Nephron (organoid): ENCODE measurements around the gene MBNL1.

Experiments
- H3K27ac Mint-ChIP-seq, 3 experiments: 2 replicates each; pipeline ENCODE4 v1.8.0; 2020; ENCODE audit warnings: mixed read lengths in 3 of 3, mild to moderate bottlenecking in 2 of 3, moderate library complexity in 1 of 3
- H3K27me3 Mint-ChIP-seq: 2 replicates; pipeline ENCODE4 v1.8.0; 2021; ENCODE audit warnings: low read depth, mild to moderate bottlenecking, moderate library complexity, mixed read lengths
- H3K36me3 Mint-ChIP-seq: 2 replicates; pipeline ENCODE4 v1.8.0; 2020; ENCODE audit warnings: low read depth, mixed read lengths
- H3K4me1 Mint-ChIP-seq: 2 replicates; pipeline ENCODE4 v1.8.0; 2020; ENCODE audit warnings: mixed read lengths
- H3K4me3 Mint-ChIP-seq, 3 experiments: 2 replicates each; pipeline ENCODE4 v1.8.0; 2020; ENCODE audit warnings: mild to moderate bottlenecking in 3 of 3, mixed read lengths in 3 of 3, moderate library complexity in 2 of 3
- H3K9me3 Mint-ChIP-seq: 2 replicates; pipeline ENCODE4 v1.8.0; 2020; ENCODE audit warnings: mixed read lengths
- TF ChIP-seq, protein P1 (sequence below), 3 experiments: fragments of 200-600 bp; sonication (generic); IDR thresholded peaks; one replicate each; pipeline ENCODE4 v1.5.0; 2021; ENCODE audit warnings: antibody characterized with exemption in 3 of 3; ENCODE audit not compliant: unreplicated experiment in 3 of 3

Gene MBNL1

DNA sequence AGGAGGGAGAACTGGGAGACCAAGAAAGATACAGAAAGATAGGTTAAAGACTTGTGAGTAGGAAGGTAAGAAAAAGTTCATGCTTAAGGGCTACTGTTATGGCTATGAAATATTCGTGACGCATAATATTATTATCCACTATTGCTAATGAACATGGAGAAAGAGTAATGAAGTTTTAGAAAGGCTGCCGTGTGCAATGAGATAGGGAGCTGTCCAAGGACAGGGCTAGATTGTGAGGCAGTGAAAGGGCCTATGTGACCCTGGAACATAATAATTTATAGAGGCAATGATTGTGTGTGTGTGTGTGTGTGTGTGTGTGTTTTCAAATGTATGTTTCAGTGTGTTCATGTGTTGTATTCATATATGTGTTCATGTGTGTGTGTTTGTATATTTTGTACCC, 27.7 kb downstream of the MBNL1 start:
- Mint-ChIP-seq H3K4me1 (peaks cover 51% of the 10 kb centered on the region), H3K27me3 (no peaks in the 10 kb centered on the region), H3K9me3 (no peaks in the 10 kb centered on the region), H3K4me3 (peak overlapping the region; percentile 8 to 75 (median 63)), H3K27ac (peak overlapping the region; percentile 37 to 88 (median 39)), H3K36me3 (peaks cover 15% of the 10 kb centered on the region)
- TF ChIP-seq, protein P1, sequence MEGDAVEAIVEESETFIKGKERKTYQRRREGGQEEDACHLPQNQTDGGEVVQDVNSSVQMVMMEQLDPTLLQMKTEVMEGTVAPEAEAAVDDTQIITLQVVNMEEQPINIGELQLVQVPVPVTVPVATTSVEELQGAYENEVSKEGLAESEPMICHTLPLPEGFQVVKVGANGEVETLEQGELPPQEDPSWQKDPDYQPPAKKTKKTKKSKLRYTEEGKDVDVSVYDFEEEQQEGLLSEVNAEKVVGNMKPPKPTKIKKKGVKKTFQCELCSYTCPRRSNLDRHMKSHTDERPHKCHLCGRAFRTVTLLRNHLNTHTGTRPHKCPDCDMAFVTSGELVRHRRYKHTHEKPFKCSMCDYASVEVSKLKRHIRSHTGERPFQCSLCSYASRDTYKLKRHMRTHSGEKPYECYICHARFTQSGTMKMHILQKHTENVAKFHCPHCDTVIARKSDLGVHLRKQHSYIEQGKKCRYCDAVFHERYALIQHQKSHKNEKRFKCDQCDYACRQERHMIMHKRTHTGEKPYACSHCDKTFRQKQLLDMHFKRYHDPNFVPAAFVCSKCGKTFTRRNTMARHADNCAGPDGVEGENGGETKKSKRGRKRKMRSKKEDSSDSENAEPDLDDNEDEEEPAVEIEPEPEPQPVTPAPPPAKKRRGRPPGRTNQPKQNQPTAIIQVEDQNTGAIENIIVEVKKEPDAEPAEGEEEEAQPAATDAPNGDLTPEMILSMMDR (IDR thresholded peaks at IDR 0.05; ENCODE audit: unreplicated experiment in 3 of 3), result no peak

DNA sequence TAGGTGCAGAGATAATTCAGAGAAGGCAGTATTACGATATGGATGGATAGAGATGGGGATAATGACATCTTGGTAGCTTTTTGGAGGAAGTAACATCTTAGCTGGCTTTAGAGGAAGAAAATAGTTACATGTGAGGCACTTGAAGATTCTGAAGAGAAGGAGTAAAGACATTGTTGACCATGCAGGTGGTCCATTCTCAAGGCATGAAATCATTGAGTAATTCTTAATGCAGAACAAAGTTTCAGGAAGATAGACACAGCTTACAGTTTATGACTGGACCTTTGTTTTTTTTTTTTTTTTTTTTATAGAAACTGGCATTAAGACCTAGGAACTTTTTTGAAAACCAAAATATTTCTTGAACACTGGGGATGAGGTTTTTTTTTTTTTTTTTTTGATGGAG, 28.2 kb downstream of the MBNL1 start:
- H3K4me3 Mint-ChIP-seq, result peak overlapping the region; percentile 11 to 75 (median 63)
- no peaks in the 10 kb centered on the region for H3K9me3 Mint-ChIP-seq
- peak overlapping the region; percentile 39 to 88 (median 80) for H3K27ac Mint-ChIP-seq
- TF ChIP-seq, protein P1 (IDR thresholded peaks at IDR 0.05; ENCODE audit: unreplicated experiment in 3 of 3), result no peak
- H3K36me3 Mint-ChIP-seq, result peaks cover 15% of the 10 kb centered on the region
- H3K27me3 Mint-ChIP-seq, result no peaks in the 10 kb centered on the region
- H3K4me1 Mint-ChIP-seq, result peaks cover 56% of the 10 kb centered on the region

DNA sequence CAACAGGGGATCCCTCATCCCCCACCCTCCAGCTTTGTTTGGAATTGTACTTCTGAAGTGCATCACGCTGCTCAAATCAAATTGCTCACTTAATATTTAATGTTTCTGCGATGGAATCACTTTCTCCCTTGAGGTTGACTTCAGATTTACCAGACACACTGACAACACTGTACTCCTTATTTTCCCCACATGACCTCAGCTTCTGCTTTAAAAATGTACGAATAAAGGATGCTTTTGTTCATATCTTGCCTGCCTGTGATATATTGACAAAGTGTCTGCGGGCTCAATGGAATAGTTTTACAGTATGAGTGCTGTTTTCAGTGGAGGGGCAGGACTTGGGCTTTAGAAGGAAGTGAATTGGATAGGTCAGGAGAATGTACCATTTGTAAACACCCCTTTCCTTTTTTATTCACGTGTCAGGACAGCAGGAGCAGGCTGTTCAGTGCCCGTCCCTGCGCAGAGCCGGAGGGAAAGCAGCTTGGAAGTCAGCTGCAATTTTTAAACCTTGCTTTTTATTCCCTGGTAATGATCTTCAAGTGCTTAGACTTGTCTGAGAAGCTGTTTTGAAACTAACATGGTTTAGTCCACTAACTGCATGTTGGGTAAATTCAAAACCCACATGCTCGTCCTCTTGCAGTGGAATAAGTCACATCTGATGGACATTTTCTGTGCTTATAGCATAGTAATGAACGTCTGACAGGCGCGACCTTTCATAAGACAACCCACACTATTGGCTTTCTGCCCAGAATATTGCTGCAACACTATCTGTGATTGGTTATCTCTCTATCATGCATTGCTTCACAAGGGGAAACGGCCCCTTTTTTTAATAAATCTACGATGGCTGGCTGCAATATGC, 29.9 kb downstream of the MBNL1 start:
- TF ChIP-seq, protein P1 (IDR thresholded peaks at IDR 0.05; ENCODE audit: unreplicated experiment in 3 of 3), result no peak
- Mint-ChIP-seq H3K4me1 (peaks cover 67% of the 10 kb centered on the region), H3K27ac (peak overlapping the region; percentile 99 to 100 (median 100)), H3K4me3 (peak overlapping the region; percentile 74 to 85 (median 84)), H3K27me3 (no peaks in the 10 kb centered on the region), H3K9me3 (no peaks in the 10 kb centered on the region), H3K36me3 (peaks cover 15% of the 10 kb centered on the region)

DNA sequence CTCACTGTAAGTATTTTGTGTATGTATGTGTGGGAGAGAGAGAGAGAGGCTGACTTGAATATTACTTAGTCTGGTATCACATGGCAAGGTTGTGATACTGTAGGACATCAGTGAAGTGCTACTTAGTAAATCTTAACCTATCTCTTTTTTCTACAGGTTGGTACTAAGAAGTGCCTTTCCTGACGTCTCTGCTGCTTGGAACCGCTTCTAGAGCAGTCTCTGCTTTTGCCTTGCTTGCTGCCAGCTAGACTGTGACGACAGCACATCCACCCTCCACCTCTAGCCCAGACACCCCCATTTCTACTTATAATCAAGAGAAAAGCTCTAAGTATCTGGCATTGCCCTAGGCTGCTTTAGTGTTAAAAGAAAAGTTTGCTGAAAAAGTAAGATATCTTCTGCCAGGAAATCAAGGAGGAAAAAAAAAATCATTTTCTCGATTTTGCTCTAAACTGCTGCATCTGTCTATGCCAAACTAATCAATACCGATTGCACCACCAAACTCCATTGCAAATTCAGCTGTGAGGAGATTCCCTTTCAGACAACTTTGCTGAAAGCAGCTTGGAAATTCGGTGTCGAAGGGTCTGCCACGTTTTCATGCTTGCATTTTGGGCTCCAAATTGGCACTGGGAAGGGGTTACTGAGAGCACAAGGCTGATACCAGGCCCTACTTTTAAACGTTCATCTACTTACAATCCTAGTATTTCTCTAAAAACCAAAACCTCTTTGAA, 30.7 kb downstream of the MBNL1 start:
- Mint-ChIP-seq H3K4me3 (peak overlapping the region; percentile 74 to 85 (median 84)), H3K27ac (peak overlapping the region; percentile 99 to 100 (median 100)), H3K4me1 (peaks cover 73% of the 10 kb centered on the region), H3K27me3 (no peaks in the 10 kb centered on the region), H3K9me3 (no peaks in the 10 kb centered on the region), H3K36me3 (peaks cover 15% of the 10 kb centered on the region)
- TF ChIP-seq, protein P1 (IDR thresholded peaks at IDR 0.05; ENCODE audit: unreplicated experiment in 3 of 3), result no peak

DNA sequence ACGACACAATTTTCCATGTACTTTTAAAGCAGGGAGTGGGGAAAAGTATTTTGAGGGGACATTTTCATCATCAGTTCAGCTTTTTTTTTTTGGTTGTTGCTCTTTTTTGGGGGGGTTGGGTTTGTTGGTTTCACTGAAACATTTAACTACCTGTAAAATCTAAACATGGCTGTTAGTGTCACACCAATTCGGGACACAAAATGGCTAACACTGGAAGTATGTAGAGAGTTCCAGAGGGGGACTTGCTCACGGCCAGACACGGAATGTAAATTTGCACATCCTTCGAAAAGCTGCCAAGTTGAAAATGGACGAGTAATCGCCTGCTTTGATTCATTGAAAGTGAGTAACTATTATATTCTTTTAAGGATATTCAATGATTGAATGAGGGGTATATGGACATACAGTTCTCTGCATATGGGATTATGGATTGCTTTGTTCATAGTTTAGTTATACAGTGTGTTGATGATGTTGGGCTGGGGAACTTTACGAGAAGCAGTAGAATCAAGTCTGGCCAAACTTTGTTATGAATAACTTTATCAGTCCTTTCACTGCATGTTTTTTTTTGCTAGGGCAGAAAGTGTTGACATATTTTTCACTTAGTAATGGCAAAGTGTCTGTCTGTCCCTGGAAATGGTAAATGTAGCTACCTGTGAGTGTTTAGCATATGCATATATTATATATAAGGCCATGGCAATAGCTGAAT, 31.5 kb downstream of the MBNL1 start:
- H3K4me1 Mint-ChIP-seq, result peaks cover 75% of the 10 kb centered on the region

More for the DNA sequence above, 31.5 kb downstream of the MBNL1 start:
- peaks cover 15% of the 10 kb centered on the region for H3K36me3 Mint-ChIP-seq
- TF ChIP-seq, protein P1 (IDR thresholded peaks at IDR 0.05; ENCODE audit: unreplicated experiment in 3 of 3), result no peak
- no peaks in the 10 kb centered on the region for H3K27me3 Mint-ChIP-seq
- no peaks in the 10 kb centered on the region for H3K9me3 Mint-ChIP-seq
- H3K27ac Mint-ChIP-seq, result peak overlapping the region in 2 of 3 experiments; percentile 99 to 100
- peak overlapping the region; percentile 74 to 85 (median 84) for H3K4me3 Mint-ChIP-seq
